HFF-Myc (cell line): ENCODE results near the gene PHLPP1.
"Not testable (repeated sequence)": the region's sequence is repeated elsewhere in the genome, so short reads cannot be mapped to it uniquely, and the experiment has no call there.

Experiments
- DNase-seq: peaks from one replicate; pipeline ENCODE4 v3.0.0-alpha.2; 2011; ENCODE audit warnings: low read depth; ENCODE audit errors: extremely low read depth
- H3K4me3 ChIP-seq: replicated peaks from 2 replicates; pipeline ENCODE4 v1.5.1; 2011; ENCODE audit warnings: low read depth, mild to moderate bottlenecking, control low read depth, low read length
- TF ChIP-seq, protein P1 (sequence below): IDR thresholded peaks from 2 replicates; pipeline ENCODE4 v1.5.1; 2012; ENCODE audit warnings: mild to moderate bottlenecking, low read depth, low read length, control low read depth; ENCODE audit errors: missing control alignments

The PHLPP1 gene

GRCh38 chr18:62899534-62899933 is 184.2 kb downstream of the PHLPP1 start:
- H3K4me3 ChIP-seq: no peak overlapping the region
- DNase-seq: no peak
- TF ChIP-seq, protein P1, sequence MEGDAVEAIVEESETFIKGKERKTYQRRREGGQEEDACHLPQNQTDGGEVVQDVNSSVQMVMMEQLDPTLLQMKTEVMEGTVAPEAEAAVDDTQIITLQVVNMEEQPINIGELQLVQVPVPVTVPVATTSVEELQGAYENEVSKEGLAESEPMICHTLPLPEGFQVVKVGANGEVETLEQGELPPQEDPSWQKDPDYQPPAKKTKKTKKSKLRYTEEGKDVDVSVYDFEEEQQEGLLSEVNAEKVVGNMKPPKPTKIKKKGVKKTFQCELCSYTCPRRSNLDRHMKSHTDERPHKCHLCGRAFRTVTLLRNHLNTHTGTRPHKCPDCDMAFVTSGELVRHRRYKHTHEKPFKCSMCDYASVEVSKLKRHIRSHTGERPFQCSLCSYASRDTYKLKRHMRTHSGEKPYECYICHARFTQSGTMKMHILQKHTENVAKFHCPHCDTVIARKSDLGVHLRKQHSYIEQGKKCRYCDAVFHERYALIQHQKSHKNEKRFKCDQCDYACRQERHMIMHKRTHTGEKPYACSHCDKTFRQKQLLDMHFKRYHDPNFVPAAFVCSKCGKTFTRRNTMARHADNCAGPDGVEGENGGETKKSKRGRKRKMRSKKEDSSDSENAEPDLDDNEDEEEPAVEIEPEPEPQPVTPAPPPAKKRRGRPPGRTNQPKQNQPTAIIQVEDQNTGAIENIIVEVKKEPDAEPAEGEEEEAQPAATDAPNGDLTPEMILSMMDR: no peak

GRCh38 chr18:62900132-62900883 is 185.0 kb downstream of the PHLPP1 start:
- TF ChIP-seq, protein P1: no peak
- DNase-seq: no peak
- no peak overlapping the region for H3K4me3 ChIP-seq

DNA sequence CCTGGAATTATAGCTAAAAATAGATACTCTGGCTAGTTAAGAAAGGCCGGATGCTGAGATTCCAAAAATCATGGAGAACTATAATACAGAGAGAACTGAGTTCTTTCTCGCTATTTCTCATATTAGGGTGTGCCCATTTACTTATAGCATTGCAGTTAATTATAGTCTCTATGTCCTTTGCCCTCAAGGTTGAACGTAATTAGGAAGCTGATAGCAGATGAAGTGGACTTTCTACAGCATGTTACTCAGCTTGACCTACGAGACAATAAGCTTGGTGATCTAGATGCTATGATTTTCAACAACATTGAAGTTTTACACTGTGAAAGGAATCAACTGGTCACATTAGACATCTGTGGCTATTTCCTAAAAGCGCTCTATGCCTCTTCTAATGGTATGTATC is 187.4 kb downstream of the PHLPP1 start:
- no peak for DNase-seq
- TF ChIP-seq, protein P1: no peak
- no peak overlapping the region for H3K4me3 ChIP-seq

DNA sequence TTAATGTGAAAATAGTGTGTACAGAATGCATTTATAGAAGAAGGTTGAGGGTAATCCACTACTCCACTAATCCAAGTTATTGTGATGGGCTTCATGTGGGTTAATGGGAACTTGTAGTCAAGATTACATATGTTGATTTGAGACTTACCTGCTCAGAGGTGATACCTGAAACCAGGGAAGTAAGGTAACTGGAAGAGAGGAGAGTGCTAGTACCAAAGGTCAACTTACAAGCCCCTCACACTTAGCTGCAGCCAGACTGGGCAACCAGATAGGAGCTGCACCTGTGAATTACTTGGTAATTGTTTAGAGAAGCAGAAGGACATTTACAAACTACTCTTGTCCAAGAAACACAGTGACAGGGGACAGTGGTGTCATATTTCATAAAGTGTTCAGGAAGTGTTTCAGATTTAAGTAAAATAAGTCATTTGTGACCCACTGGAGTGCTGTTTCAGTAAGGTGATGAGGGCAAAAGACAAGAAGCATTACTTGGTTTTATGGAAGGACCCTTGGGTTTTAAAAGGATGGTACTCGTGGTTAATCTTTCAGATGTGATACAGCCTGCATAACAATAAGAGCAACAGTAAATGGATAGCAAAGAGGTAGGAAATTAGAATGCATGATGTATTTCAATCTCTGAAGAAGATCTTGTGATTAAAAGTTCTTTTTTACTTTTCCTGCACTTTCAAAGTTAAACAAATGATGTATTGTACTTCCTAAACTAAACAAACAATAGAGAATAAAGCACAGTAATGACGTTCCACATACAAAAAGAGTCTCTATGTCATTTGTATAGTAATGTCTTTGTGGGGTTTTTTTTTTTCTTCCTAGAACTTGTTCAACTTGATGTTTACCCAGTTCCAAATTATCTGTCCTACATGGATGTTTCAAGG is 189.3 kb downstream of the PHLPP1 start:
- TF ChIP-seq, protein P1: no peak
- no peak overlapping the region for H3K4me3 ChIP-seq
- DNase-seq: no peak

- no peak for DNase-seq
These were observed 197.5 kb downstream of the PHLPP1 start for GRCh38 chr18:62912885-62913284.

DNA sequence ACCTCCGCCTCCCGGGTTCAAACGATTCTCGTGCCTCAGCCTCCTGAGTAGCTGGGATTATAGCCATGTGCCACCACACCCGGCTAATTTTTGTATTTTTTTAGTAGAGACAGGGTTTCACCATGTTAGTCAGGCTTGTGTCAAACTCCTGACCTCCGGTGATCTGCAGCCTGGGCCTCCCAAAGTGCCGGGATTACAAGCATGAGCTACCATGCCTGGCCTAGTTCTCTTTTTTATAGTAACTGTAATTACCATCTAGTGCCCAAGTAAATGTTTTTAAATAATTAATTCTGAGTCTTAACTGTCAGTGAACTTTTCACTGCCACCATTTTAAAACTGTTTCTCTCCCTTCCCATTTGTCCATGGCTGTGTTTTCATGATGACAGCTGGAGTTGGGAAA is 198.5 kb downstream of the PHLPP1 start:
- H3K4me3 ChIP-seq, DNase-seq: not testable (repeated sequence)

More at GRCh38 chr18:62912885-62913284, 197.5 kb downstream of the PHLPP1 start:
- TF ChIP-seq, protein P1: no peak
- H3K4me3 ChIP-seq: no peak overlapping the region

DNA sequence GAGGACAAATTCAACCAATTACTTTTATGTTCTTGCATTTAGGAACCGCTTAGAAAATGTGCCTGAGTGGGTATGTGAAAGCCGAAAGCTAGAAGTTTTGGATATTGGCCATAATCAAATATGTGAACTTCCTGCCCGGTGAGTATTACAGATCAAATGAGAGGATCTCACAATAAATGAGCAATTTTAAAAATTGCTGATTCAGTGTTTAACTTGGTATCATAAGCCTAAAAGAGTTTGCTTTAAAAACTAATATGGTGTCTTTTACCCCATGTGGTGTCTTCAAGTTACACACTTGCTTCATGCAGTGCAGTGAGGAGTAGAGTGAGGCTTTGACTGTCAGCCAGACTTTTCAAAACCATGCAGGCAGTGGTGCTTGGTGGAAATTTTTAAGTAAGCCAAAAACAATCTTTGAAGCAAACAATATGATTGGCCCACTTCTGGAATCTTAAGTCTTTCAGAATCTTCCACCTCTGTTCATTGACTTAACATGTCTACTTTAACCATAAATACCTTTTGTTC is 199.6 kb downstream of the PHLPP1 start:
- TF ChIP-seq, protein P1: no peak
- DNase-seq: no peak

More for the DNA sequence above, 199.6 kb downstream of the PHLPP1 start:
- H3K4me3 ChIP-seq: no peak overlapping the region
